ENCODE data around the gene MX1. TPM values are rescaled to one million over a fixed set of nuclear protein-coding genes. Genes with fewer than 3 reads are reported as not detected.

MX1 gene
- total and polyA plus RNA-seq, 5 donors: 12.7 to 37.5 (median 17.3) TPM

- Histone ChIP-seq H3K4me3 (ENCODE audit: low read length) (peak within 1 kb of the TSS; percentile 30), H3K27ac (ENCODE audit: low read length) (no peak within 1 kb of the TSS), H3K27me3 (ENCODE audit: control insufficient read depth, insufficient read depth) (no peaks in the 10 kb centered on the region), H3K9me3 (ENCODE audit: control insufficient read depth, low read length) (no peaks in the 10 kb centered on the region), H3K4me1 (ENCODE audit: control insufficient read depth, insufficient read depth, low read length) (no peaks in the 10 kb centered on the region)
- DNase-seq: no peak
- intact Hi-C loops (cut with DNase I): no loop called here
- peak; percentile 49 to 63 for ATAC-seq
- under 1% methylated on average over 85 of the region's 85 CpGs for WGBS
These were observed 81.7 kb downstream of the MX1 start, which contains the start of gene TMPRSS2 for GRCh38 chr21:41507521-41508414. TSS of gene TMPRSS2 (minus strand) at chr21:41508158. CDS start at chr21:41498133, 10,025 bp downstream.

DNA sequence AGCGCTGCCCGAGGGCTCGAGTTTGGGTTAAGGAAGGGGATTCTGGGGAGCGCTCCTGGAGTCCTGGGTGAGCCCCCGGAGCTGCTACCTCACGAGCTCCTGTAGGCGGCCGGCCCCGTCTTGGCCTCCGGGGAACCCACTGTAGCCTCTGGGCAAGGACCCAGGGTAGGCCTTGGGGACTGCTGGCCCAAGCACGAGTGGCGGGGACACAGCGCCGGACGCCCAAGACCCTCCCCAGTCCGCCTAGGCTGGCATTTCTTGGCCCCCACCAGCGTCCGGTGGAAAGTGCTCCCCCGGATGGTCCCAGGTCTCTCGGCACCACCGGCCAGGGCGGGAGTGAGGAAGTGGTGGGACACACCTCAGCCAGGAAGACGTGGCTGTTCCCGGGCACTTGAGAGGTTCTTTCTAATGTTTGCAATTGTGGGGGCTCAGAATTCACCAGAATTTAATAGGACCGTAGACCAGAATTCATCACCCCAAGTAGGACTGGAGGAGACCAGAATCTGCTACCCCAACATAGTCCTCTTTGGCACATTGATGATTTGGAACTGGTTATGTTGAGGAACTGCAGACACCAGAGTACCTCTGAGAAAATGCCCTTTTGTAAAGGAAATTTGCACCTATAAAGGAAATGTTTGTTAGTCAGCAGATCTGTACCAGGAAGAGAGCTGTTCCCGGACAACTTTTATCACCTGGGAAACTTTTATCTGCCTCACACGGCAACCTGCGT is 82.5 kb downstream of the MX1 start:
- intact Hi-C loops (cut with DNase I): no loop called here
- DNase-seq: no peak
- no peak overlapping the region for H3K27ac ChIP-seq (ENCODE audit: low read length)
- peak; percentile 7 to 47 for ATAC-seq
- WGBS: 6% methylated on average over 28 of the region's 28 CpGs
- no peaks in the 10 kb centered on the region for H3K27me3 ChIP-seq (ENCODE audit: control insufficient read depth, insufficient read depth)
- no peaks in the 10 kb centered on the region for H3K9me3 ChIP-seq (ENCODE audit: control insufficient read depth, low read length)
- peak overlapping the region; percentile 30 for H3K4me3 ChIP-seq (ENCODE audit: low read length)
- no peaks in the 10 kb centered on the region for H3K4me1 ChIP-seq (ENCODE audit: control insufficient read depth, insufficient read depth, low read length)

Other genes starting within 250 kb of the MX1 start
- under 1 TPM in 3 of 4 donors, not detected in 1; 0.37 to 0.79 (median 0.78) TPM for gene FAM3B, start 109.4 kb upstream of the MX1 start, total RNA-seq
- gene FAM3B, start 109.4 kb upstream of the MX1 start, polyA plus RNA-seq: 0.29 TPM
- 10 to 100 TPM in 2 of 4 donors, 1 to 10 TPM in 2; 5.5 to 13.1 (median 10.6) TPM for gene MX2, start 64.2 kb upstream of the MX1 start, total RNA-seq
- 6.2 TPM for gene MX2, start 64.2 kb upstream of the MX1 start, polyA plus RNA-seq
- gene TMPRSS2, start 81.9 kb downstream of the MX1 start, total RNA-seq: not detected
- 0.05 TPM for gene TMPRSS2, start 81.9 kb downstream of the MX1 start, polyA plus RNA-seq

Data from right cardiac atrium (tissue), 5 donors.